SK-MEL-5 (cell line): Measurements from ENCODE around the gene OR51B2. TPM values are rescaled to one million over a fixed set of nuclear protein-coding genes. Genes with fewer than 3 reads are reported as not detected.
"Not testable (repeated sequence)": the region's sequence is repeated elsewhere in the genome, so short reads cannot be mapped to it uniquely, and the experiment has no call there.

Experiments
- DNase-seq: peaks from one replicate; pipeline ENCODE4 v3.0.0-alpha.2; 2016; ENCODE audit warnings: low read depth, low spot score
- in situ Hi-C: cut with HindIII; loops from 2 replicates; pipeline ENCODE4 v1.10.0; 2016; ENCODE audit warnings: low sequenced_read_pairs, high pct_unique_total_duplicates, low pct_unique_long_range_greater_than_20kb
- polyA plus RNA-seq, 2 experiments: library from polyadenylated mRNA; depleted of rRNA; stranded (reverse); fragments of >200 nt; gene quantifications; 2 replicates each; pipeline ENCODE4 v1.2.3, GENCODE V29; 2015
- total RNA-seq: library from RNA; depleted of rRNA; stranded (reverse); fragments of >200 nt; shearing (Covaris generic); gene quantifications from 2 replicates; pipeline ENCODE4 v1.2.3, GENCODE V29; 2014; rRNA removed

OR51B2 gene
- 0.53 and 0.83 TPM in 2 replicates for total RNA-seq
- polyA plus RNA-seq (2015; cell fraction: cytosol; rRNA removed): 0.17 and 0.60 TPM in 2 replicates
- polyA plus RNA-seq (2015; cell fraction: nucleus; rRNA removed): 2.3 and 4.1 TPM in 2 replicates

- no peak for DNase-seq
- in situ Hi-C loops: no loop called here
Measured at GRCh38 chr11:5324197-5324596, at the start of gene OR51B2. OR51B2 (minus strand) TSS chr11:5324297; CDS start chr11:5324297, 0 bp downstream.

DNA sequence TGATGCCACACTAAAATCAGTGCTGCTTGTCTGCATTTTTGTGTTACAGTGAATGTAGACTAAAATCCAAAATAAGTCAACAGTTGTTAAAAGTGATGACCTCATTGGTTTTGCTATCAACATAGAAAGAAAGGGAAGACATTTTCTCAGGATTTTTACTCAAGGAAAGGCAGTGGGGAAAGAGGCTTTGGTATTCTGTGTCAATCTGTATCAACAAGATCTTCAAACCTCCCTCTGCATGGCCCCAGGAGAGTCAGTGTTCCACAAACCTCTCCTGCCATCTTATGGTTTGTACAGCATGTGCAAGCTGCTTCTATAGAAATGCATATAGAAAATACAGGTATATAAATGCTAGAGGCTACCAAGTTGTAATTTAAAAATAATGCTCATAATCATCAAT, 45.7 kb upstream of the OR51B2 start:
- in situ Hi-C loops: no loop called here
- peak; percentile 31 for DNase-seq

DNA sequence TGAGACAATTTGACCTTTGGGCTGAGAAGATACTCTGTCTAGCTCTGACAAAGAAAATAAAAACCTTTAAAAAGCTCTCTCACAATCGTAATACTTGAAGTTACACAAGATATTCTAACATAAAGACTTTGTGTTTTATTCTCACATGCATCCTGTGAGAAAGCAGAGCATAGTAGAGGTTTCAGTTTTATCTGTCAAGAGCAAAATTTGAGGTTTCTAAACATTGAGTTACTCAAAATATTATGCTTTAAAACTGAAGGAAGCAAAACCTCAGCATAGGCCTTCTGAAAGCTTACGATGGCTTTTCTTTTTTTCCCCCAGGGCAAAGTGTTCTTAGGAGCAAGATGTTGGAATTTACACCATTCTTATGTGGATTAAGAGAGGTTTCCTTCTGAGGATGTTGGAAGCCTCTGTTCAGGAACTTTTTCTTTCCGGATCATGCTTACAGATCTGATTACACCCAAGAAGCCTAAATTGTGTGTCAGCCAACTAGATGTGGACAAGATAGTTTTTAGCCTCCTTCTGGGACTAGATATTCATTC, 44.5 kb upstream of the OR51B2 start:
- in situ Hi-C loops: no loop called here

DNA sequence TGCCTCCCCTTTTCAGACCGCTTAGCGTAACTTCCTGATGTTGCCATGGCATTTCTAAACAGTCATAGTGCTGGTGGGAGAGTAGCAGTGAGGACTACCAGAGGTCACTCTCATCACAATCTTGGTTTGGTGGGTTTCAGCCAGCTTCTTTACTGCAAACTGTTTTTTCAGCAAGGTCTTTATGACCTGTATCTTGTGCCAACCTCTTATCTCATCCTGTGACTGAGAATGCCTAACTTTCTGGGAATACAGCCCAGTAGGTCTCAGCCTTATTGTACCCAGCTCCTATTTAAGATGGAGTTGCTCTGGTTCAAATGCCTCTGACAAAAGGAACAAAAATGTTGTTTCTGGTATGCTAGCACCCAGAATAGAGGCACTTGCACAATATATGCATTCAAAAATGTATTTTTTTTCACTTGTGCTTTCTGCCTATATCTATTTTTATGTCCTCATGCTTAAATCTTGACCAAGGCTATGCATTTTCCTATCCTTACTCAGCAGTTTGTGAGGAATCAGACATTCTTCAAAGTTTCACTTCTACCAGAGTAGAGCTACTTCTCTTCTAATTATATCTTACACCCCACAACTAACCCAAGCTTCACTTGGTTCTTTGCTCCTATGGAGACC, 43.5 kb upstream of the OR51B2 start:
- DNase-seq: no peak
- in situ Hi-C loops: no loop called here

More for the DNA sequence above, 44.5 kb upstream of the OR51B2 start:
- no peak for DNase-seq

- in situ Hi-C loops: no loop called here
- DNase-seq: no peak
Measured at GRCh38 chr11:5366856-5367255, 42.8 kb upstream of the OR51B2 start.

DNA sequence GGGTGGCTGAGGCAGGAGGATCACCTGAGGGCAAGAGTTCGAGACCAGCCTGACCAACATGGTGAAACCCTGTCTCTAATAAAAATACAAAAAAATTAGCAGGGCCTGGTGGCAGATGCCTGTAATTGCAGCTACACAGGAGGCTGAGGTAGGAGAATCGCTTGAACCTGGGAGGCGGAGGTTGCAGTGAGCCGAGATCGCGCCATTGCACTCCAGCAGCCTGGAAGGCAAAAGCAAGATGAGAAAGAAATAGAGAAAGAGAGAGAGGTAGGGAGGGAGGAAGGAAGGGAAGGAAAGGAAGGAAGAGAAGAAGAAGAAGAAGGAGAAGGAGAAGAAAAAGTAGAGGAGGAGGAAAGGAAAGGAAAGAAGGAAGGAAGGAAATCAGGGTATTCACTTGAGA, 42.3 kb upstream of the OR51B2 start:
- in situ Hi-C loops, DNase-seq: not testable (repeated sequence)

- in situ Hi-C loops: no loop called here
- DNase-seq: no peak
Measured at GRCh38 chr11:5364214-5364613, 40.1 kb upstream of the OR51B2 start.

DNA sequence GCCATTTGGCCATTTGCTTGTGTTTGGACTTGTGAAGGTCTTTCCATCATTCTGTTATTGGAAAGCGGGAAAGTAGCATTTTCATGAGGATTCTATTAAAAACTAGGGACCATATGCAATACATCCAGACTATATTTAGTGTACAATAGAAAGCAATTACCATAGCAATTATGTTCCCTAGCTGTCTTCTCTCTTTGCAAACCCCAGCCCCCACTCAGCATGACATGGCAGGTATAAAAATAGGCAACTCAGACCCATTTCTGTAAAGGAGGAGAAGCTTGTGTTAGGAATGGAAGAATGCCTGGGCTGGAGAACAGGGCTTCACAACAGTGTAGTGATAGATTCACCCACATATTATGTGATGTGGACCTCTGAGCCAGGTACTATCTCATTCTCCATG, 39.6 kb upstream of the OR51B2 start:
- DNase-seq: no peak
- in situ Hi-C loops: no loop called here

GRCh38 chr11:5362017-5362625, 38.0 kb upstream of the OR51B2 start:
- no peak for DNase-seq
- in situ Hi-C loops: no loop called here

DNA sequence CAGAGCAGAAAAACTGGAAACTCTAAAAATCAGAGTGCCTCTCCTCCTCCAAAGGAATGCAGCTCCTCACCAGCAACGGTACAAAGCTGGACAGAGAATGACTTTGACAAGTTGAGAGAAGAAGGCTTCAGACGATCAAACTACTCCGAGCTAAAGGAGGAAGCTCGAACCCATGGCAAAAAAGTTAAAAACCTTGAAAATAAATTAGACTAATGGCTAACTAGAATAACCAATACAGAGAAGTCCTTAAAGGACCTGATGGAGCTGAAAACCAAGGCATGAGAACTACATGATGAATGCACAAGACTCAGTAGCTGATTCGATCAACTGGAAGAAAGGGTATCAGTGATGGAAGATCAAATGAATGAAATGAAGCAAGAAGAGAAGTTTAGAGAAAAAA, 31.9 kb upstream of the OR51B2 start:
- in situ Hi-C loops, DNase-seq: not testable (repeated sequence)

- in situ Hi-C loops: no loop called here
- no peak for DNase-seq
Measured at GRCh38 chr11:5351208-5351607, 27.1 kb upstream of the OR51B2 start, which contains the start of gene OR51B6. OR51B6 (plus strand) TSS chr11:5351508; CDS start chr11:5351508, 0 bp downstream.

DNA sequence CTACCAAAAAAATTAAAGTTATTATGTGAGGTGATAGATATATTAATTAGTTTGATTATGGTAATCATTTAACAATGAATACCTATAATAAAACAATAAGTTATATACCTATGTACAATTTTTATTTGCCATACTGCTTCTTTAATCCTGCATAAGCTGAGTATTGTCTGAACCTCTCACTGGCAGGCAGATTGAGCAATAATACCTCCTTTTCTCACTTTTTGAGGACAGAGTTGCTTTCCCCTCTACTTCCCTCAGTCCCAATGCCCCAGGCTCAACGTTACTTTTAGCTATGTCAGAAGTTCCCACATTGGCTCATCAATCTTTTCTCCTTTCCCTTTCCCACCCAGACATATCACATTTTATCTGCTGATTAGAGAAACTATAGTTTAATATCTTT, 25.5 kb upstream of the OR51B2 start:
- in situ Hi-C loops: no loop called here
- no peak for DNase-seq

DNA sequence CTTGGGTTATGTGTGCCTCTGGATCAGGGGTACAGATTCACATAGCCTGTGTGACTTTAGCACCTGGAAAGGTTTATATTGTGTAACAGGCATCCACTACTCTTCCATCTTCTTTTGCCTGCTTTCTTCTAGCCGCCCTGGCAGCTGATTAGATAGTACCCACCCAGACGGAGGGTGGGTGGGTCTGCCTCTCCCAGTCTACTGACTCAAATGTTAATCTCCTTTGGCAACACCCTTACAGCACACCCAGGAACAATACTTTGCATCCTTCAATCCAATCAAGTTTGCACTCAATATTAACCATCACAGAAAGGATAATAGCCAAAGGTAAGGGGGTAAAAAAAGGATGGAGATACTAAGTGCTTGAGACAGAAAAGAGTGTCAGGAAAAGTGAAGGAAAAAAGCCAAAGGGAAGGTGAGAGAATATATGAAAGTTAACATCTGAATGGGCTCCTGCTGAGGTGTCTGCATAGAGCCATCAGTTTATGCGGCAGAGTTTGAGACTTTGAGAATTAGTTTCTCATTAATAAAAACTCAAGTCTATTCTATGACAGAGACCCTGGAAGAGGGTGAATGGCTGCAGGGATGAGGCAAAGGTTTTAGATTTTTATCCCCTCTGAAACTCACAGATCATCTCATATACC, 24.6 kb upstream of the OR51B2 start:
- in situ Hi-C loops: no loop called here
- DNase-seq: no peak

- in situ Hi-C loops: no loop called here
- DNase-seq: no peak
Measured at GRCh38 chr11:5345831-5346230, 21.7 kb upstream of the OR51B2 start.

DNA sequence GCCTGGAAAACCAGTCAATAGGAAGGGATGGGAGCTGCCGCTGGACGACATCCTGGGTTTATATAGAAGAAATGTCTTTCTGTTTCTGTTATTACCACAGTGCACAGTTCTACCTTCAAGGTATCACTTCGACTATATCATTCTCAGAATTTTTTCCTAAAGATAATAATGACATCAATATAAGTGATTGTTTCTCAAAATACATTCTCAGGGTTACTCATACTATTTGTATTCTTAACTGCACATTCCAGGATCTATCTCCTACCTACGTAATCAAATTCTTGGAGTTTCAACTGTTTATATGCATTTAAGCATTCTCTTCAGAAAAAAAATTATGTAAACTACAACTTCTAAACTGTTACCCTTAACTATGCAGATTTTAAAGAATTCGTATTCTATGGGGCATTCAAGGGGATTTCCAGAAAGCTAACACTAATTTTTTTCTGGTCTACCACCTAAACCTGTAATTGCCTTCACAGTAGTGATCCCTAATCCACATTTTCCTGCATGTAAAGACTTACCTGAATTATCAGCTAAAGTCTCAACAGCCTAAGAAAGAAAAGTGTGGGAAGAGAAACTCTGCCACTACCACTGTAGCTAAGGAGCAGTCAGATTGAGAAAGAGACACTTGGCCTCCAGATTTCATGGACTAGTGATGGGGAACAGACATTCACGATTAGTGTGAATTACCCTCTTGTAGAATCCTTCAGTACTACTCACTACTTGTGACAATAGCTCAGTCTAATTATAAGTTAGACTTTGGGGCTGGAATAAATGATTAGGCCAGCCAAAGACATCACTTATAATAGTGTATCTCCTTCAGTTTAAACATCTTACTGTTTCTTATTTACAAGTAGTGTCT, 19.6 kb upstream of the OR51B2 start, which contains the start of gene OR51B5:
TSS of gene OR51B5 (minus strand) at position 51 of the 862 bp plus-strand sequence. CDS start at position 51, 0 bp downstream.
- in situ Hi-C loops: no loop called here
- DNase-seq: no peak

DNA sequence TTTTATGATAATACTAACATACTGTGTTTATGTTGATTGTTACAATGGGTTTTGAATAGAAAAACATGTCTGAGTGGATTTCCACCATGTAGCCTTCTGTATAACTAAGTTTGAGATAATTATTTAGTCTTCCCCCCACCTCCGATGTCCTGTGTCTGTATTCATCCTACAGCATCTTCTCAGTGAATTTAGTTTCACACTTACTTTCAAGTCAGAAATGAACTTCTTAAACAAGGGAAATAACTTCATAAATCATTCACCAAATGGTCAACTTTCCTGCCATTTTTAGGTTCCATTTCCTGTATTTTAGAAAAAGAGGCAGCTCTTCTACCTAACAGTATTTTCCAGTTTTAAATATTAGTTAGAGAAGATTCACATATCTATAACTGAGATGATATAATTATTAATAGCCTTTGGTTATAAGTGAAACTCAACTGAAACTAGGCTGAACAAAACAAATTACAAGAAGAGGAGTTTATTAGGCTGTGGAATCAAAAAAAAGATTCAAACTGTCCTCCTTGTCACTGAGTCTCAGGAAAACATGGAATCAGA, 15.8 kb upstream of the OR51B2 start:
- in situ Hi-C loops: no loop called here
- DNase-seq: no peak

DNA sequence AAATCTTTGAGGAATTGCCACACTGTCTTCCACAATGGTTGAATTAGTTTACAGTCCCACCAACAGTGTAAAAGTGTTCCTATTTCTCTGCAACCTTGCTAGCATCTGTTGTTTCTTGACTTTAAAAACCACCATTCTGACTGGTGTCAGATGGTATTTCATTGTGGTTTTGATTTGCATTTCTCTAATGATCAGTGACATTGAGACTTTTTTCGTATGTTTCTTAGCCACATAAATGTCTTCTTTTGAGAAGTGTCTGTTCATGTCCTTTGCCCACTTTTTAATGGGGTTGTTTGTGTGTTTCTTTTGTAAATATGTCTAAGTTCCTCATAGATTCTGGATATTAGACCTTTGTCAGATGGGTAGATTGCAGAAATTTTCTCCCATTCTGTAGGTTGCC, 13.2 kb upstream of the OR51B2 start:
- in situ Hi-C loops, DNase-seq: not testable (repeated sequence)
